ENCODE data around the gene TTLL8. TPM values are rescaled to one million over a fixed set of nuclear protein-coding genes. Genes with fewer than 3 reads are reported as not detected.

The TTLL8 gene
- polyA plus RNA-seq, 1 experiment = not detected

DNA sequence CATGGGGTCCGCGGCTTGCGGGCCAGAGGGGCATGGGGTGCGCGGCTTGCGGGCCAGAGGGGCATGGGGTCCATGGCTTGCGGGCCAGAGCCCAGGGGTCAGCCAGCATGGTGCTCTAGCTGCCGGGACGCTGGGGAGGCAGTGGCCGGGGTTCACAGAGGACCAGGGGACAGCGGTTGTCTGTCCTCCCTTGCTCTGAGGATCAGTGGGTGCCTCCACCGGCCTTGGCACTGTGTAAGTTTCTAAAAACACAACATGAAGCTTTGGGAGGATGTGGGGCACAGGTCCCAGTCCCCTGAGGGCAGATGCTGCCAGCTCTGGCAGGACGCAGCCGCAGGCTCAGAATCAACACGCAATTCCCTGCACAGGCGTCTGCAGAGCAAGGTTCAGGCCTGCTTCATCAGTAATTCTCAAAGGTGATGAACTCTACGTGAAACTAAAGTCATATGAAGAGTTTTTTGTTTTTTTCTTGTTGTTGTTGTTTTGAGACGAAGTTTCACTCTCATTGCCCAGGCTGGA is 24.2 kb upstream of the TTLL8 start:
- Histone ChIP-seq H3K36me3 (ENCODE audit: control insufficient read depth, insufficient read depth, low read length) (no peaks in the 10 kb centered on the region; the same call in 1 of the 2 replicates), H3K27me3 (ENCODE audit: control insufficient read depth, insufficient read depth, low read length) (peaks cover 4% of the 10 kb centered on the region; the same call in 1 of the 2 replicates), H3K4me3 (ENCODE audit: low read depth, low read length) (no peak overlapping the region)
- TF ChIP-seq, protein P1, sequence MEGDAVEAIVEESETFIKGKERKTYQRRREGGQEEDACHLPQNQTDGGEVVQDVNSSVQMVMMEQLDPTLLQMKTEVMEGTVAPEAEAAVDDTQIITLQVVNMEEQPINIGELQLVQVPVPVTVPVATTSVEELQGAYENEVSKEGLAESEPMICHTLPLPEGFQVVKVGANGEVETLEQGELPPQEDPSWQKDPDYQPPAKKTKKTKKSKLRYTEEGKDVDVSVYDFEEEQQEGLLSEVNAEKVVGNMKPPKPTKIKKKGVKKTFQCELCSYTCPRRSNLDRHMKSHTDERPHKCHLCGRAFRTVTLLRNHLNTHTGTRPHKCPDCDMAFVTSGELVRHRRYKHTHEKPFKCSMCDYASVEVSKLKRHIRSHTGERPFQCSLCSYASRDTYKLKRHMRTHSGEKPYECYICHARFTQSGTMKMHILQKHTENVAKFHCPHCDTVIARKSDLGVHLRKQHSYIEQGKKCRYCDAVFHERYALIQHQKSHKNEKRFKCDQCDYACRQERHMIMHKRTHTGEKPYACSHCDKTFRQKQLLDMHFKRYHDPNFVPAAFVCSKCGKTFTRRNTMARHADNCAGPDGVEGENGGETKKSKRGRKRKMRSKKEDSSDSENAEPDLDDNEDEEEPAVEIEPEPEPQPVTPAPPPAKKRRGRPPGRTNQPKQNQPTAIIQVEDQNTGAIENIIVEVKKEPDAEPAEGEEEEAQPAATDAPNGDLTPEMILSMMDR (IDR thresholded peaks at IDR 0.05; ENCODE audit: insufficient read depth, low read depth, low read length) = no peak
- POLR2A ChIA-PET = no interaction called here
- CTCF ChIA-PET = interaction anchor here (0.6 to 1.4 kb wide), 2 partner anchors 24 to 88 kb away, joined by 3 to 7 read pairs; no protein-coding TSS in a partner anchor
- no peak for DNase-seq (ENCODE audit: low read depth)

DNA sequence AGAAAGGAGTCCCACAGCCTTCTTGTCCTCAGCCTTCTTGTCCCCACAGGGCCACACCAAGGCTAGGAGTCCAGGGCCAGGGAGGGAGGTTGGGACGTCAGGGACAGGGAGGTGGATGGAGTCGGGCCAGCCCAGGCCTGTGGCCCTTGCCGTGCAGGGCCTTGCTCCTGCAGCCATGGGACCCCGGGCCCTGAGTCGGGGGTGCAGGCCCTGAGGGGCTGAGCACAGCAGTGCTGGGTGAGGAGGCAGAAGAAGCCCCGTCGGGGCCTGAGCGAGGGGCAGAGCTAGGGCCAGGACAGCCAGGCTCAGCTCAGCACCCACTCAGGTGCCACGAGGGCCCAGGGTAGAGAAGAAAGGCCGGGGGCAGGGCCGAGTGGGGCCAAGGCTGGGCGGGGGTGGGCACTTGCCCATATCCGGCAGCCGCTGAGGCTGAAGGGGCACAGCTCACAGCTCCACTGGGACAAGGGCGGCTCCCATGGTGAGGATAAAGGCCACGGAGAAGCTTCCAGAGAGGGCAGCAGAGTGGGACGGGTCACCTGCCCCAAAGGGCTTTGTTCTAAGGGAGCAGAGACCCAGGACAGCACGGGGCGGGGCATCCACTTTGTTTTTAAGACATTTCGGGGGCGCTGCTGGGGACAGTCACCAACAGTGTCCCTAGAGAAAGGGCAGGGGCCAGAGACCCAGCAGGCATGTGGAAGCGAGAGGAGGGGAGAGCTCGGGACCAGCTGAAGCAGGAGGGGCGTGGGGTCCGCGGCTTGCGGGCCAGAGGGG is 23.5 kb upstream of the TTLL8 start:
- H3K27me3 ChIP-seq (ENCODE audit: control insufficient read depth, insufficient read depth, low read length) = peaks cover 4% of the 10 kb centered on the region; the same call in 1 of the 2 replicates
- ChIA-PET POLR2A (no interaction called here), CTCF (interaction anchor here (0.6 to 1.4 kb wide), 2 partner anchors 25 to 87 kb away, joined by 3 to 7 read pairs; no protein-coding TSS in a partner anchor)
- H3K4me3 ChIP-seq (ENCODE audit: low read depth, low read length) = no peak overlapping the region
- no peak for DNase-seq (ENCODE audit: low read depth)
- H3K36me3 ChIP-seq (ENCODE audit: control insufficient read depth, insufficient read depth, low read length) = no peaks in the 10 kb centered on the region; the same call in 1 of the 2 replicates
- TF ChIP-seq, protein P1 (IDR thresholded peaks at IDR 0.05; ENCODE audit: insufficient read depth, low read depth, low read length) = no peak

DNA sequence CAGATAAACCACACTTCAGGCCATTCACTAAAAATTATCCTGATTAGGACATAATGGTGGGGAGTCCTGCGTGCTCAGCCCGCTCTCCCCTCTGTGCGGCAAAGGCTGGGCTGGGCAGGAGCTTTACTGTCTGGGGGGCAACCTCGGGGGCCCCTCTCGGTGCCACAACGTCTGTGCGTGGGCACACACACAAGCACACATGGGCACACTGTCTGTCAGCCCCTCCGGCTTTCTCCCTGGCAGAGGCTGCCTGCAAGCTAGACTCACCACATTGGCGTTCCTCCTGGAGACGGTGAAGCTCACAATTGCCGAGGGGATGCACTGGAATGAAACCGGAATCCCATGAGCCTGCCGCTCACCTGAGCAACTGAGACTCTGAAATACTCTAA is 22.0 kb upstream of the TTLL8 start:
- TF ChIP-seq, protein P1 (IDR thresholded peaks at IDR 0.05; ENCODE audit: insufficient read depth, low read depth, low read length) = no peak
- no peak for DNase-seq (ENCODE audit: low read depth)
- Histone ChIP-seq H3K4me3 (ENCODE audit: low read depth, low read length) (no peak overlapping the region), H3K27me3 (ENCODE audit: control insufficient read depth, insufficient read depth, low read length) (peaks cover 4% of the 10 kb centered on the region; the same call in 1 of the 2 replicates), H3K36me3 (ENCODE audit: control insufficient read depth, insufficient read depth, low read length) (no peaks in the 10 kb centered on the region; the same call in 1 of the 2 replicates)
- ChIA-PET POLR2A (no interaction called here), CTCF (no interaction called here)

DNA sequence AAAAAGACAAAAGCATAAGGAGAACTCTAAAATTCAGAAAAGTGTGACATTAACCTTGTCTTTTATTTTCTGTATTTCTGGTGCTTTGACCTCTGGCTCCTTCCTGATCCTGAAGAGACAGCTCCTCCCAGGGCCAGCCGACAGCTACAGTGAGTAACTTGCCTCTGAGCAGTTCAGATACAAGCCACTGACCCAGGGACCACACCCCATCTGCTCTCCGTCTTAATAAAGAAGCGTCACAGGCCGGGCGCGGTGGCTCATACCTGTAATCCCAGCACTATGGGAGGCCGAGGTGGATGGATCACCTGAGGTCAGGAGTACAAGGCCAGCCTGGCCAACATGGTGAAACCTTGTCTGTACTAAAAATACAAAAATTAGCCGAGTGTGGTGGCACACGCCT is 20.7 kb upstream of the TTLL8 start:
- no peak for DNase-seq (ENCODE audit: low read depth)
- no peak overlapping the region for H3K4me3 ChIP-seq (ENCODE audit: low read depth, low read length)
- TF ChIP-seq, protein P1 (IDR thresholded peaks at IDR 0.05; ENCODE audit: insufficient read depth, low read depth, low read length) = no peak
- CTCF ChIA-PET = no interaction called here
- H3K27me3 ChIP-seq (ENCODE audit: control insufficient read depth, insufficient read depth, low read length) = peaks cover 4% of the 10 kb centered on the region; the same call in 1 of the 2 replicates
- no peaks in the 10 kb centered on the region for H3K36me3 ChIP-seq (ENCODE audit: control insufficient read depth, insufficient read depth, low read length)
- POLR2A ChIA-PET = no interaction called here

DNA sequence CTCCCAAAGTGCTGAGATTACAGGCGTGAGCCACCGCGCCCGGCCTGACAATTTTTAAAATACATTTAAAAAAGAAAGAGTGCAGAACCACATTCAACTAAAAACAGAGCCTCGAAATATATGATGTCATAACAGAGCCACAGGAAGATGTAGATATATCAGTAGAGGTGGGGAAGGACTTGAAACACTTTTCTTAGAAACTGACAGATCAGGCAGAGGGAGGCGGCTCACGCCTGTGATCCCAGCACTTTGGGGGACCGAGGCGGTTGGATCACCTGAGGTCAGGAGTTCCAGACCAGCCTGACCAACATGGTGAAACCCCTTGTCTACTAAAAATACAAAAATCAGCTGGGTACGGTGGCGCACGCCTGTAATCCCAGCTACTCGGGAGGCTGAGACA is 20.1 kb upstream of the TTLL8 start:
- TF ChIP-seq, protein P1 (IDR thresholded peaks at IDR 0.05; ENCODE audit: insufficient read depth, low read depth, low read length) = no peak
- CTCF ChIA-PET = no interaction called here
- Histone ChIP-seq H3K27me3 (ENCODE audit: control insufficient read depth, insufficient read depth, low read length) (peaks cover 4% of the 10 kb centered on the region; the same call in 1 of the 2 replicates), H3K36me3 (ENCODE audit: control insufficient read depth, insufficient read depth, low read length) (no peaks in the 10 kb centered on the region), H3K4me3 (ENCODE audit: low read depth, low read length) (no peak overlapping the region)
- POLR2A ChIA-PET = no interaction called here
- DNase-seq (ENCODE audit: low read depth) = no peak
